ENCODE results near the gene LRFN5.
"Not testable (repeated sequence)": the region's sequence is repeated elsewhere in the genome, so short reads cannot be mapped to it uniquely, and the experiment has no call there.

The LRFN5 gene

DNA sequence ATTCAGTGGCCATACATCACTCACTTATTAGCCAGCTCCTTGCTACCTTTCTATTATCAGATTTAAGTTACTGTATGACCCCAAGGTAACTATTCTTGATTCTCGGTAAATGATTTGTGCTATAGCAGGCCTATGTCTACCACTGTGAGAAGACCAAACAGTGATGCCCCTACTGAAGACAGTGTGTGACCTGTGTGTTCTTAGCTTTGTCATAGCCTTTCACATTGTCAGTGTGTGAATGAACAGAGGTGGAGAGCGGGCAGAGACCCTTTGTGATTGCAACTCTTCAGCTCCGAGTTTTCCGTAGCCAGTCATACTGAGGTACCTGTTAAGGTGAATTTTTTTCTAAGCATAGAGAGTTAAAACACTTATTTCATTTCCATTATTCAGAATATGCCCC is 294.0 kb downstream of the LRFN5 start:
- DNase-seq = no peak

DNA sequence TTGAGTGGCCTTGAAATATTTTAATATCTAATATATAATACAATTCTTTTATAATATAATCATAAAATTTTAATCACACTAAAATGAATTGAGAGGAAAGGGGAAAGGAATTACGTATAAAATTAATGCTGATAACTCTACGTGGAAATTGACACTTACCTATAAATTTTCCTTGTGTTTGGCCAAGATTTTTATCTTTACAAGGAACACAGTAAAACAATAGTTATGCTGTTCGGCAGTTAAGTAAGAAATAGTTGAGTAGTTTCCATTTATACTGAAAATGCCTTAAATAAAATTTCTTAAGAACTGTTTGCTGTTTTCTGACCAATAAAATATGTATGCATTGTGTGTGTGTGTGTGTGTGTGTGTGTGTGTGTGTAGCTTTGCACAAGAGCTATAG is 294.4 kb downstream of the LRFN5 start:
- no peak for DNase-seq

DNA sequence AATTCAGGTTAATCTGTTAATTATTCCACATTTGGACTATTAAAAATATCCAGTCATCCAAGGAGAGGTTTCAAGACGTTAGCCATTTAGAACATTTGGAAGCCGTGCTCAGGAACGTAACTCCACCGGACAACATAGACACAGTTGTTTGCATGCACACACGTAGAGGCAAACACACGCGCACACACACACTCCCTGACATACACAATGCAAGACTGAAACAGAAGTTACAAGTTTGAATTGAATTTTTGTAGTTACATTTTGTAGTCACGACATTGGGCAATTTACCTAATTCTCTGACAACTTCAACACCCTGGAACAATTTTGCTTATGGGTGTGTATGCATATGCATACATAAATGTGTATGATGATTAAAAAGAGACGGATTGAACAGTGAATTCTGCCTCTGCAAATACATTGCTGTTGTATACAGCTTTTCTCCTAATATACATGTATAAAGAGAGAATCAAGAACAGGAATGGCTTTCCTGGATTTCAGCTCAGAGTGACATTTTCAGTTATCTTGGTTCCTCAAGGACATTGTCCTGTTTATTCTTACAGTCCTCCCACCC is 298.8 kb downstream of the LRFN5 start:
- no peak for DNase-seq

DNA sequence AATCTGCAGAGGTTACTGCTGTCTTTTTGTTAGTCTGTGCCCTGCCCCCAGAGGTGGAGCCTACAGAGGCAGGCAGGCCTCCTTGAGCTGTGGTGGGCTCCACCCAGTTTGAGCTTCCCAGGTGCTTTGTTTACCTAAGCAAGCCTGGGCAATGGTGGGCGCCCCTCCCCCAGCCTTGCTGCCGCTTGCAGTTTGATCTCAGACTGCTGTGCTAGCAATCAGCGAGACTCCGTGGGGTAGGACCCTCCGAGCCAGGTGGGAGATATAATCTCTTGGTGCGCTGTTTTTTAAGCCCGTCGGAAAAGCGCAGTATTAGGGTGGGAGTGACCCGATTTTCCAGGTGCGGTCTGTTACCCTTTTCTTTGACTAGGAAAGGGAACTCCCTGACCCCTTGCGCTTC is 304.5 kb downstream of the LRFN5 start:
- DNase-seq = not testable (repeated sequence)

DNA sequence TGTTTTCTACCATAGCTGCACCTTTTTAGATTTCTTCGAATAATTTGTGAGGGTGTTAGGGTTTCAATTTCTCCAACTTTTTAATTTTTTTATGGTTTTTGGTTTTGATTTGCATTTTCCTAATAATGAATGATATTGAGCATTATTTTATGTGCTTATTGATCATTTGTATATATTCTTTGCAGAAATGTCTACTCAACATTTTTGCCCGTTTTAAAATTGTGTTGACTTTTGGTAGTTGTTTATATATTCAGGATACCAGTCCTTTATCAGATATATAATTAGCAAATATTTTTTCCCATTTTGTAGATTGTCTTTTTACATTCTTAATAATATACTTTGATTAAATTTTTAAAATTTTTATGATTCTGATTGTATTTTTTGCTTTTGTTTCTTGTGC is 306.7 kb downstream of the LRFN5 start:
- no peak for DNase-seq

DNA sequence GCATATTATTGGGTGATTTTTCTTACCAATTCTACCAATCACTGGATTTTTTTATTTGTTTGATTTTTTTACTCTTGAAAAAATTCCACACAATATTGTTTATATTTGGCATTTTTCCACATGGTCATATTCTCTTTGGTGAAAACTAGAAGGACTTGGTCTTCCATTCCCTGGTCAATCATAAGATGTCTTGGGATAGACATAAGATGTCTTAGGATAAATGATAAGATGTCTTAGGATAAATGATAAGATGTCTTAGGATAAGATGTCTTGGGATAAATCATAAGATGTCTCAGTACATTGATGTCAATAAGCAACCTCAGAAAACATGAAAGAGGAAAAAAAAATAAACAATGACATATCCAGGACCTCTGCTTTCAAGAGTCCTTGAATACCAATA is 309.1 kb downstream of the LRFN5 start:
- no peak for DNase-seq

DNA sequence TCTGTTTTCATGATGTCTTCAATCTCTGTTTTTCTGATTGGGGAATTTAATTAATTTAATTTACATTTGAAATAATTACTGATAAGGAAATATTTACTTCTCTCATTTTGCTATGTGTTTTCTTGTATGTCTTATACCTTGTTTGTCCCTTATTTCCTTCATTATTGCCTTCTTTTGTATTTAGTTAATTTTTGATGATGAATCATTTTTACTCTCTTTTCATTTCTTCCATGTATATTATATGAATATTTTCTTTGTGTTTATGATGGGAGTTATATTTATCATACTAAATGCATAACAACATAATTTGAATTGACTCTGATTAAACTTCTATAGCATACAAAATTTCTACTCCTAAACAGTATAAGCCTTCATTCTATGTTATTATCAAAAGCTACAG is 309.6 kb downstream of the LRFN5 start:
- no peak for DNase-seq

DNA sequence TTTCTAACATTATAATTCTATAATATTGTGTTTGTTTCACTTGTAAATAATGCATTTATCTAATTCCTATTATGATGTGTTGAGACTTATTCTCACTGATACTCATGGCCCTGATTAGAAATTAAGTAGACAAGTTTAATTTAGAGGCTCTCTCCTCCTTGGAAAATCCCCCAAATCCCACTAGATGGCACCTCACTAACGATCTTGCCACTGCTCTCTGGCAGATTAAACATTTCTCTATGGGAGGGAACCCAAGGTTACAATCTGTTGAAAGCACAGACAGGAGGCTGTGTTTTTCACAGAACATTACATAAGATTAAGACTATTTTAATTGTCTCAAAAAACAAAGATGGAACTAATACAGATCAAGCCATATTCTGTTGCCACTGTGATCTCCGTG is 318.7 kb downstream of the LRFN5 start:
- peak; percentile 46 for DNase-seq

DNA sequence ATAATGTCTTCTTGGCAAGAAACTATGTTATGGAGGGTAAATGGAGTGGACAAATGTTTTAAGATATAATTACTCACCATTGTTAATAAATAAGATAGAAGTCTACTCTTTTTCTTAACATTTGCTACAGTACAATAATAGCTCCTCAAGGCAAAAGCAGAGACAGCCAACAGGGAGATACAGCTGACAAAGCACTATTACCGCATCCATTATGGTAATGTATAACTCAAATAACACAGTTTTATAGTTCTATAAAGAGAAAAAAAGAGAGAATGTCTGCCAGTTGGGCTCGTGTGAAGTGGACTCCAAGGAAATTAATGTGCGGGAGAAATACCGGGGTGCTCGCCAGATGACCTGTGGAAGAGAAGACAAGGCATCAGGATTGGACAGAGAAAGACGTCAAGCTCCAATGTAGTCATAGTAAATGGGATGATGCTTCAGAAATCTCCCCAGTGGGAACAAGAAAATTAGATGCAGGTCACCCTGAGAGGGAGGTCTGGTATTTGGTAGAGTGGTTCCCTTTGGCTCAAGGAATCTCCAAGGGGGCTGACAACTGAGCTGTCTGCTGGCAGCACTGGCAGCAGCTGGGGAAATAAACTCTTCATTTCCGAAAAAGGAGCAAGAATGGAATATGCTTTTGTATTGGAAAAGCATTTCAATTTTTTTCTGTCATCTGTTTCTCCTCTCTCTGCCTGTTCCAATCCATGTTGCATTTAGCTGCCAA is 343.9 kb downstream of the LRFN5 start:
- DNase-seq = no peak

Data from fibroblast of skin of right quadriceps (primary cell).